Stimulated activated CD4-positive, alpha-beta T cell treated with anti-CD3 and anti-CD28 coated beads, Interleukin-2, amount 100 ng/mL, for 48 hours (primary cell): ENCODE measurements around the gene FAM20B.
"Not testable (repeated sequence)": the region's sequence is repeated elsewhere in the genome, so short reads cannot be mapped to it uniquely, and the experiment has no call there.

Experiments
- DNase-seq, 2 donors: peaks; one replicate each; pipeline ENCODE4 v3.0.0-alpha.2; 2020

The FAM20B gene

DNA sequence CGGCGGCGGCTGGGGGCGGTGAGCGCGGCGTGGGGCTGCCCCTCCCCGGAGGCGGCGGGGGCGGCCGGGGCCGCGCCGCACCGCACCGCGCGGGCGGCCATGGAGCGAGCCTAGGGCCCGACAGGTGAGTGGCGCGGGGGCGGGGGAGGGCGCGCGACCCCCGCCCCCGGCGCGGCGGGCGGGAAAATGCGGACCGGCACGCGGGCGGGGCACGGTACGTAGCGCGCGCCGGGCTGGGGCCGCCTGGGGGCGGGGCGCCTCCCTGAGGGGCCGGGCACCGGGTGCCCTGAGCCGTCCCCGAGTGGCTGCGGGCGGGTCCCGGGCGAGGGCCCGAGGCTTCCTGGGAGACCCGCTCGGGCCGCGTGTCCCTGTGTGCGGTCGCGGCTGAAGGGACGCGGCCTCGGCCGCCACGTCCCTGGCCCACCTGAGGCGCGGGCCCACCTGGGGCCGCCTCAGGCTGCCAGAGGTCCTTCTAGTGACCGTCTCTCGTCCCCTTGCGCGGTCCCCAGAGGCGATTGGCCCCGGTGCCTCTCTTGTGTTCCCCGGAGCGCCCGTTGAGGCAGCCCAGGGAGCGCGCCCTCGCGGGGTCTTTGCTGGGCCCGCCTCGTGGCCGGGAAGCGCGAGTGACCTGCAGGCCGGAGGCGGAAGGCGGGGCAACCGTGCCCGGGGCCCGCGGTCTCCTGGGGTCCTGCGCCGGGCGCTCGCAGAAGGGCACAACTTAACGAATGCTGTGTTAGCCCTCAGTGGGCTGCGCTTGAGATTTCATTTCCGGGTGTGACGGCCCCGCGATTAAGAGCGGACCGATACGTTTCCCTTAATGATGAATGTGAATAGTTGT, 500 bp downstream of the FAM20B start:
- peak; percentile 59 to 60 for DNase-seq

DNA sequence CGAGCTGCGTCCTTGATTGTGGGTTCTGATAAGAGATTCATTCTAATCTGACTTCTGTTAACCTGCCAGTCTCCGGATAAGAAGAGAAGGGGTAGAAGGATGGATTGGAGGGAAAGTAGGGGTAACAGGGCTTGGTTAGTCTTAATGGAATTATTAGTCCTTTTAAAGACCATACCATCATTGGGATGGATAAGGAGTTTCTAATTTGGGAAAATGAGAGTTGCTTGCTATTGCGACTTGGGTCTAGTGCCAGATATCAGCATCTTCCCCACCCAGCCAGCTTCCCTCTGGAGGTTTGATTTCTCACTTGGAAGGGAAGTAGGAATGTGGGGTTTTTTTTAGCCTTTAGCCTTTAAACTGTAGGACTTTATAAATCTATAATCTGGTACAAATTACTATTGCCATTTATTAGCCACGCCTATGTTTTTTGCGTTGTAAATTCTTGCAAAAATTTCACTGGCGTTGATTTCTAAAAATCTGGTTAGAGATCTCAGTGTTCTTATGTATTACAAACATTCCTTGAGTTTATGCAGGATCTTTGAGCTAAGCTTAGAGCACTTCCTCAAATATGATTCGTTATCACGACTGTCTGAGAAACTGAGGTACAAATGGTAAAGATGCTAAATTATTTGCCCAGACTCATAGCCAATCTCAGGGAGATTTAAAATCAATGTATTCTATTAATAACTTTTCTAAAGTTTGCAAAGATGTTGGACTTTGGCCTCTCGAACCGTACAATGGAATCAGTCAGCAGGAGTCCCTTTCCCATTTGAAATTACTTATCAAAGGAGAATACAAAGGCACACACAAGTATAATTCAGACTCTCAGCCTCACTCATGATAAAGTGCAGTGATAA, 1.3 kb downstream of the FAM20B start:
- DNase-seq, result no peak

DNA sequence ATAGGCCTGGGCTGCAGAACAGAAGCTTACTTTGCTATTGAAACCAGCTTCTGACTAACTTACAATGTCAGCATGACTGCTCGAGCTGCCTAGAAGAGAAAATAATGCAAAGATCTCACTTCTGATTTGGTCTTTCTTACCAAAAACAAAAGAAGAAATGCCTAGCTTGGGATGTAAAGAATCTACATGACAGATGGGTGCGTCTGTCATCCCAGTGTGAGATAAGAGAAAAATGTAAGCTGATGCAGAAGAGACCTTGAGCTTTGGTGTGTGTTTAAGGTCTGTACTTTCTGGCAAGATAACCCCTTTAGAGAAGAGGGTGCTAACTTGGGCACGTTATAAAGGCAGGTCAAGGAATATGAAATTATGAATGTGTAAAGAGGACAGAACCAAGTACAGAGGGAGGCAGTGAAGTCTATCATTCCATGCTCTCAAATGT, 3.6 kb downstream of the FAM20B start:
- DNase-seq, result no peak

DNA sequence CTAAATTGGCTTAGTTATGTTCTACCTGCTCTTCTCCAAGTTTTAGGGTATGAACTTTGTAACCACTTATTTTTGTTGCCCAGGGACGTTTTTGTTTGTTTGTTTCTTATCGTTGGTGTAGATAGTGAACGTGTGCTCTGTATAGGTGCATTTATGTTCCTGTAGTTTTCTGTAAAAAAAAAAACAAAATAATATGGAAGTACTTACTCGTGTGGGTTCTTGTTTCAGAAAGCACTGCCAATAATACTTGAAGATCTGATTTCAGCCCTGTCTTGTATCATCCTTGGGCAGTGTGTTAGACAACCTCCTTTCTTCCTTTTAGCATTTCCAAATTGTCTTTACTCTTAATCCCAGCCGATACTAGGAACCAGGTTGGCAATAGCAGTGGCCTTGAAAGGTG, 4.4 kb downstream of the FAM20B start:
- no peak for DNase-seq

DNA sequence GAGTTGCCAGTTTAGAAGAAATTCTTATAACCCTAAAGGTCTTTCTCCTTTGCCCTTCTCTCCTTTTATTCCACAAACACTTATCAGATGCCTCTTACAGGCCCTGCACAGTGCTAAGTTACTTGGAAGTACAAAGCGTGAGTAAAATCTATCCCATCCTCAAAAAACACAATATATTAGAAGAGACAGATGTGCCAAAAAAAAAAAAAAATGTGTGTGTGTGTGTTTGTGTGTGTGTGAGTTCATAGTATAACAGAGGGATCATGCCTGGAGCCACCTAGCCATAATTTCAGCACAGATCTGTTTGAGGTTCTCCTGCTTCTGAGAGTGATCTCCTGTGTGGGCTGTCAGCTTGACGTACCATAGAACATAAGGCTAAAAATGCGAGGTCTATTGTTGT, 5.0 kb downstream of the FAM20B start:
- no peak for DNase-seq

DNA sequence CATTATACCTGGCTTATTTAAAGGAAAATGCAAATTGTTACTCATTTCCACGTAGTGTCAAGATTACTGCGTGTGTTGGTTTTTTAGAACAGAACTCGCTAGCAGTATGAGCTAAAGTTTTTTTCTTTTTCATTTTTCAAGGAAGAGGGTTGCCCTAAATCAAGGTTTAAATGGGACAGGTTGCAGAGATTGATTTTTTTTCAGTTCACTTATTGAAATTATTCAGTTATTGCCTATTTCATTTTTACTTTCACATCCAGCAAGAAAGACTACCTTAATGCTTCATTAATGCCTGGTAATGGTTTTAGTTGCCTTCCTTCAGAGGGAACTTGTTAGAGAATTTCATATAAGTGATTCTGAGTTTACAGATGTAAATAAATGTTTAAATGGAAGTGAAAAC, 5.6 kb downstream of the FAM20B start:
- DNase-seq, result no peak

DNA sequence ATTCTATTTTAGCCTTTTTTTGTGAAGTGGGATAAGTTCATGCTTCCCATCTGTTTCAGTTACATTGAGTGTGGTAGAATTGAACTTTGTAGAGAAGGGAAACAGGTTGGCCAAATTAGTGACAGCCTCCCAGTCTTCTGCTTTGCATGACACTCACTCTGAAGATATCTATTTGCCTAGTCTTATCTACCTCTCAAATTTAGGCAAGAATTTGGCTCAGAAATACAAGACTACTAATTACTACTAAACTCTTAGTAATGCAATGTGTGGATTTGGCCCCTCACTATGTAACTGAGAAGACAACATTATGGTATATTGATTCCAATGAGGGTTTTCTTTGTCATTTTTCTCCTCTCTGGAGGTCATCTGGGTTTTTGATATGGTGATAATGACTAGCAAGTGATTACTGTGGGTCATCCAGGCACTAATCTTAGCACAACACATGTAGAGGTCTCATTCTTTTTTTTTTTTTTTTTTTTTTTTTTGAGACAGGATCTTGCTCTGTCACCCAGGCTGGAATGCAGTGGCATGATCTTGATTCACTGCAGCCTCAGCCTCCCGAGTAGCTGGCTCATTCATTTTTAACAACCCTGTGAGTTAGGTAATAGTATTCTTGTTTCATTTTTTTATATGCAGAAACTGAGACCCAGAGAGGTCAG, 6.3 kb downstream of the FAM20B start:
- DNase-seq, result no peak

DNA sequence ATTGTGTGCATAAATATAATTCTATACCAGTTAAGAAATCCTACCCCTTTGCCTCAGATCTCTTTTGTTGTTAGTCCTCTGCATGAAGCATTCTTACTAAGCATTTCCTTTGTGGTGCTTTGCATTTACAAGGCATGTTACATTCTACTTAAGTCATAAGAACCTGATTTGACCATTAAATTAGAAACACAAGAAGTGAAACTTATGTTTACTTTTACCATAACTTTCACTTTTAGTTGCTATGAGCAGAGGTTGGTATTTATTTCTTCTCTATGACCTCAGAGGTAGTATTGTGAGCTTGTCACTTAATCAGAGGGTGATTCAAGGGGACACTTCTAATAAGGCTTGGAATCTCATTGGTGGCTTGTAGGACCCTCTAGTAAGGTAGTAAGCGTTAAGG, 9.0 kb downstream of the FAM20B start:
- DNase-seq, result no peak

DNA sequence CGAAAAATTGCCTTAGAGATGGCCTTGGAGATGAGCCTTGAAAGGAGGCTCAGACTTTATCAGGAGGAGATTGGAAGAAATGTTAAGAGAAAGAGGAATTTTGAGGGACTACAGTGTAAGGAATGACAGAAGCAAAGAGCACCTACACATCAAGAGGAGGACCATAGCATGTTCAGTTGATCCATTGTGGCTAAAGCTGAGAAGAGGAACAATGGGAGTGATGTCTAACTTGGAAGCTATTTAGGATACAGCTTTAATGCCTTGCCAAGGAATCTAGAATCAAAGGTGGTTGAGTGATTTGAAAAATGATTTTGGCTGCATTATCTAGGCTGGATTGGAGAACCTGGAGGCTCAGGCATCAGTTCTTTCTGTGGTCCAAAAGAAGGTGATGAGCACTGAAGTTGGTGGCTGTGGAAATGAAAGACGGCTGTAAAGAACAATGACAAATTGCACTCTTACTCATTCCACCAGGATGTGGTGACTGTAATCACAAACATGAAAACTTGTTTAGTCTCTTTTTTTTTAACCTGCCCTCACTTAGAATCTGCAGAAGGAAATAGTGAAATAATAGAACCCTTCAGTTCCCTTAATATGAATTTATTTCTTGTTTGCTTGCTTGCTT, 11.3 kb downstream of the FAM20B start:
- DNase-seq, result peak in 1 of 2 donors; percentile 20

DNA sequence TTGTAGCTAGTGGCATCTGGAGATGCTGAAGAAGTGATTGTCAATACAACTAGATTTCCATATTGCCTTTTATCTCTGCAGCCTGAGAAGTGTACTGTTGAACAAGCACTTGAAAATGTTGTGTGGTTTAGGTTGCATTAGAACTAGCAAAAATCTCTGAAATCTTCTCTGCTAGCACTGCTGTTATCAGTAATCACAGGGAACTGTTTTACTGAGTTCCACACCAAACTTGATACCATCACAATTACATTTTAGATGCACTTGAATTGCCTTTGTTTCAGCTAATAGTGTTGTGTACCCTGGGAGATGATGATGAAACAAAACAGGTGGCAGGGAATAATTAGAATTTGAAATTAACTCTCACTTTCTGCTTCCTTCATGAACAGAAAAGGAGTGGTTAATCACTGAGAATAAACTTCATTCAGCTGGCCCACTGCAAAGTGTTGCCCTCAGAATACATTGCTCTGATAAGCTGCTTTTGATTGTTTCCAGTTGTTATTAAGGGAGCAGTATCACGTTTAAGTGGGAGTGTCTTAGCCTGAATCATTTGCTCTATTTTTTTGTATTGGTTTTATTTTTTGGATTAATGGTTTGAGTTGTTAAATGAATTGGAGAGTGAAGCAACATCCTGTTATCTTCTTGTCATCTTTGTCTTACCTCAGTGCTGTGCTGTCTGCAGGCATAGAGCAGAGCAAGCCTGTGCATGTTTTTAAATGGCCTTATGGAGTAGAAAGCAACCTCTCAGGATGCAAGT, 13.0 kb downstream of the FAM20B start:
- no peak for DNase-seq

DNA sequence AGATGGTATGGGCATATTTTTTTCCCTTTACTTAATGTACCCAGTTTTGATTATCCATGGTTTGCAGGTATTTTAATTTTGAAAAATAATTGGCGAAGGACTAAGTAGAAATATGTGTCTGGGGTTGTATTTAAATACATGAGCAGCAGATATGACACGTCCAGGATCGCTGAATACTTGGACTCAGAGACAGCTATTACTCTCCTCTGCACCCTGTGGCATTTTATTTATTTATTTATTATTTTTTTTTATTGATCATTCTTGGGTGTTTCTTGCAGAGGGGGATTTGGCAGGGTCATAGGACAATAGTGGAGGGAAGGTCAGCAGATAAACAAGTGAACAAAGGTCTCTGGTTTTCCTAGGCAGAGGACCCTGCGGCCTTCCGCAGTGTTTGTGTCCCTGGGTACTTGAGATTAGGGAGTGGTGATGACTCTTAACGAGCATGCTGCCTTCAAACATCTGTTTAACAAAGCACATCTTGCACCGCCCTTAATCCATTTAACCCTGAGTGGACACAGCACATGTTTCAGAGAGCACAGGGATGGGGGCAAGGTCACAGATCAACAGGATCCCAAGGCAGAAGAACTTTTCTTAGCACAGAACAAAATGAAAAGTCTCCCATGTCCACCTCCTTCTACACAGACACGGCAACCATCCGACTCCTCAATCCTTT, 13.9 kb downstream of the FAM20B start:
- DNase-seq, result not testable (repeated sequence)

DNA sequence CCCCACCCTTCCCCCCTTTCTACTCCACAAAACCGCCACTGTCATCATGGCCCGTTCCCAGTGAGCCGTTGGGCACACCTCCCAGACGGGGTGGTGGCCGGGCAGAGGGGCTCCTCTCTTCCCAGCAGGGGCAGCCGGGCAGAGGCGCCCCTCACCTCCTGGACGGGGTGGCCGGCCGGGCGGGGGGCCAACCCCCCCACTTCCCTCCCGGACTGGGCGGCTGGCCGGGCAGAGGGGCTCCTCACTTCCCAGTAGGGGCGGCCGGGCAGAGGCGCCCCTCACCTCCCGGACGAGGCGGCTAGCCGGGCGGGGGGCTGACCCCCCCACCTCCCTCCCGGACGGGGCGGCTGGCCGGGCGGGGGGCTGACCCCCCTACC, 14.5 kb downstream of the FAM20B start:
- DNase-seq, result not testable (repeated sequence)

DNA sequence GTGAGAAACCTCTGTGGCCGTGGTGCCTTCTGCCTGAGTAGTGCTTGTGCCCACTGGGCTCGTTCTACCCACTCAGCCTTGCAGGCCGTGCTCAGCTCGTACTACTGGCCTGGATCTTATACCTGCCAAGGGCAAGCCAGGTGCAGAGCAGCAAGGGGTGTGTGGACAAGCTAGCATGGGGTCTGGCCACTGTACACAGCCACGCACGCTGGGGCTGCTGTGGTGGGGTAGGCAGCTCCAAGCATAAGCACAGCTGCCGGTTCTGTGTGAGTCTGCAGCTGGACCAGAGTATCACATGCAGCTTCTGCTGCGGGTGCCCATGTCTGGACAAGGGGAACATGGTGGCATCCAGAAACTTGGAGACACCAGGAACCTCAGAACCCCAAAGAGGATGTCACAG, 16.4 kb downstream of the FAM20B start:
- no peak for DNase-seq

DNA sequence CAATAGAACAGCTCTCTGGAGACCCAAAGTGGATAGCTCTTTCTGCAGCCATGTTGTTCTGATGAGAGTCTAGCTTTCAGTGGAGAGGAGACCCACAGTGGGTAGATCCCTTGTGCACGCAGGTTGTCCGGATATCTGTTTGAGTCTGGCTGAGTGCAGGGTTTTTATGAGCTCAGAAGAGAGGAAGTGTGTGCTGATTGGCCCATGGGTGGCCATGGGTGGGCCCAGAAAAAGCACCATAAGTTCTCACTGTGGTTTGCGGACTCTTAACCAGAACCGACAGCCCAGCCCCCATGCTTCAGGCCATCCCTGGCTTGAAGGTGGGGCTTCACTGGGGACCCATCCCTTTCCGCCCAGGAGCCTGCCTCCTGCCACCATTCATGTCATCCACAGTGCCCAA, 17.0 kb downstream of the FAM20B start:
- DNase-seq, result no peak

DNA sequence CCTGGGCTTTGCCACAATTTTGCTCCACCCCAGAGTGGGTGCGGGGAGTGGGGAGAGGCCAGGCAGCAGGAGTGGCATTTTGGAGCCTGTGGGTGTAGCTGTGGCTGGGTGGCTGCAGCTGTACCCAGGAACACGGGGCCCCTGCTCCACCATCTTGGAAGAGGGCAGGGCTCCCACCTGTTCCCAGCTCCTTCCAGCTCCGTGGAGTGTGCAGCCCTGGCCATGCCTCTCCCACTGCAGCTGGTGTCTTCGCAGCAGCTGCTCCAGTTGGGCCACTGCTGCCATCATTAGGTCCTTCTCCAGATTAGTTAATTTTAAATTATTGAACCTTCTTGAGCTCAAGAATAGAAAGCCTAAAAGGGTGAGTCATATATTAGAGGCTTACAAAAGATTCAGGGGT, 17.6 kb downstream of the FAM20B start:
- no peak for DNase-seq

DNA sequence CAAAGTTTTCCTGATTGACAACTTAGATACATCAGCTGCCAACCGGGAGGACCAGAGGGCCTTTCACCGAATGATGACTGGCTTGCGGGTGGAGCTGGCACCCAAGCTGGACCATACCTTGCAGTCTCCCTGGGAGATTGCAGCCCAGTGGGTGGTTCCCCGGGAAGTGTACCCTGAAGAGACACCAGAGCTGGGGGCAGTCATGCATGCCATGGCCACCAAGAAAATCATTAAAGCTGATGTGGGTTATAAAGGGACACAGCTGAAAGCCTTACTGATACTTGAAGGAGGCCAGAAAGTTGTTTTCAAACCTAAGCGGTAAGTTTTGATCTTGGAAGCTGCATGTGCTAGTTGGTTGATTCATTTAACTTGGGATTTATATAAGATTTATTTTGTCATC, 18.2 kb downstream of the FAM20B start:
- no peak for DNase-seq

DNA sequence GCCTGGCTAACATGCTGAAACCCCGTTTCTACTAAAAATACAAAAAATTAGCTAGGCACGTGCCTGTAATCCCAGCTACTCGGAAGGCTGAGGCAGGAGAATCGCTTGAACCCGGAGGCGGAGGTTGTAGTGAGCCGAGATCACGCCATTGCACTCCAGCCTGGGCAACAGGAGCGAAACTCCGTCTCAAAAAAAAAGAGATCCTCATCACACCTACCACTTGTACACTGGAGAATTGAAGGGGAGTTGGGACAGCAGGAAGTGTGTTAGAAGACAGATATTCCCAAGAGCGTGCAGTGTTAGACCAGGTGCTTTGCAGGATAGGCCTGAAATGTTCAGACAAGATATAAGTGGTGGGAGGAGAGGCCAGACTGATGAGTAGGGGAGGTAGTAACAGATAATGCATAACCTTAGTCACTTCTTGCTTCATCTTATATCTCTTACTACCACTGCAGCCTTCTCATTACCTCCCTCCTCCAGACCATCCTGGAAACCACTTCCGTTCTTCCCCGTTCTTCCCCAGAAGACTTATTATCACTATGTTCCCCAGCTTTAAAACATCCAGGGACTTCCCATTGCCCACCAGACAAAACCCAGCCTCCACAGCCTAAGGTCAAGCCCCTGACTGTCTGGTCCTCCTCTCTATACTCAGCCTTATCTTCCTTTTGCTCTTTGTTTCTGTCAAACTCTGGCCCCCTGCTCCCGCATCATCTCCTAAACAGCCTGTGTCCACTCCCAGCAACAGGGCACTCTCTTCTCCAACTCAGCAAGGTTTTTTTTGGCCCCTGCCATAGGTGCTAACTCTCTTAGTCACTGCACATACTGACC, 21.3 kb downstream of the FAM20B start:
- no peak for DNase-seq

DNA sequence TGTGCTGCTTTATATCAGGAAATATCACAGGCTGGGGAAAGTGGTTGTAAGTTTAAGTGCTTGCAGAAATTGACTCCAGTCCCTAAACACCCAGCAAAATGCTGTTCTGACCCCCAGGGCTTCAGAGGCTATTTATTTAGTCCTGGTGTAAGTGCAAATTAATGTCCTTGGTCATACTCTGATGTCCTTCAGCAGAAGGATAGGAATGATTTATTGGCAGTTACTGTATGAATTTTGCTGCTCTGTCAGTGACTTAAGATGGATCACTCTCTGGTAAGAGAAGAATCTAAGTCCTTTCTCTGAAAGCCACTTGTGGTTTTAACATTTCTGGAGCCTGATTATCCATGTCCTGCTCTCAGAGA, 21.9 kb downstream of the FAM20B start:
- DNase-seq, result no peak

DNA sequence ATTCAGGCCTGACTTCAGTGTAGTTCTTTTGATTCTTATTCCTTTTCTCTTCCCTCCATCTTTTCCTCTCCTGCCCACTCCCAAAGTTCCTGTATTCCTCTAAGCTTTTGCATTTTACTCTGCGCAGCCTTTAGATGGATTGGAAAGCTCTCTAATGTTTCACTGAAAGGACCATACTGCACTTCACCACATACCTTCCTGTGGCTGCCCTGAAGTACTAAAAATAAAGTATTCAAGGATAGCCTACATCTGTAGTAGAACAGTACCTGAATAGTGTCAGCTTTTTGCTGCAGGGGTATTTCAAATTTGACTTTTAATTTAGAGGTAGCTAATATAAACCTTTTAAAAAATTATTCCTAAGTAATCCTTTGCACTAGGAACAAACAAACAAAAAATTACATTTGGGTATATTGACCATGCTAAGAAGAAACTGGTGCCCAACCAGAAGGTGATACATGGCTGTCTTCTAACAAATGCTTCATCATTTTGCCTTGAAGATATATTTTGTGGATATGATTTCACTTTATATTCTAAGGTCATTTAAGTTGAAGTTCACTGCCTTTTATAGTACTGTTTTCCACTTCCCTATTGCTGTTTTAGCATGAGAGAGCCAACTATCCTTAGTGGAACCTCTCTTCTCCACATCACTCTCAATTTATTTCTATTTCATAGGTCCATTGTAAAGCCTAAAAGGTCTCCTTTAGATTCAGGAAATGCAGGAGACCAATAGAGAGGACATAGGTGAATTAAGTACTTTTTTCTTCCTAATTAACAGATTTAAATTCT, 22.8 kb downstream of the FAM20B start:
- no peak for DNase-seq

DNA sequence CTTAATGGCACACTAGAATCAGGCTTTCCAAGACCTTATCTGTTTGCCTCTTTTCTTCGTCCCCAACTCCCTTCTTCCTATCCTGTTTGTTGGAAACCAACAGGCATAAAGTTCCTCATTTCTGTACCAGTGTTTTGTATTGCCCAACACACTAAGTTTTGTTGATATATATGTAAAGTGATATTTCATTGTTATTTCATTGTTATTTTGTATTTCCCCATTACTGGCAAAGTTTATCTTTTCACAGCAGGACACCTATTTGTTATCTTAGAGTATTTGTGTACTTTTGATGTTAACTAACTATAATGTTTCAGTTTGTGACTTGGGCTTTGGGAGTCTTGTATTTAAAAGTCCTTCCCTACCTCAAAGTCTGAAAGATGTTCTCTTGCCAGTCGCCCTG, 27.1 kb downstream of the FAM20B start:
- DNase-seq, result no peak
